Measurements from ENCODE around the gene SLC41A2.

- TF ChIP-seq CTCF (IDR thresholded peaks at IDR 0.05) = no peak
- no peak for TF ChIP-seq POLR2A (IDR thresholded peaks at IDR 0.05)
Measured at GRCh38 chr12:104939089-104939488, 19.0 kb downstream of the SLC41A2 start.

All from testis (tissue), 2 donors.